ENCODE results near the gene TNXB.

DNA sequence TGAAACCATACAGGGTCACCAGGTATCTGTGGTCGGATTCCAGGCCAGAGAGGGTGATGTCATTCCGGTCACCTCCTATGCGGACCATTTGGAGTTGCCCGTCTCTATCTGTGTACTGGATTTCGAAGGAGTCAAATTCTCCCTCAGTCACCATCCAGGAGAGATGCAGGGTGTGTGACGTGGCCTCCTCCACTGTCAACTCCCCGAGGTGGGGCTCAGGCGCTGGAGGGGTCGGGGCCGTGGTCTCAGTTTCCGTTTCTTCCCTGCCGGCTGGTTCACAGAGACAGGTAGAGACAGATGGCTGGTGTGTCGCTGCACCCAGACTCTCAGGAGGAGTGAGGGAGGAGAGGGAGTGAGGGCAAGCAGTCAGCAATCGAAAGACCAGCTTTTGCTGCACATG, 40.3 kb downstream of the TNXB start:
- TF ChIP-seq, protein P1, sequence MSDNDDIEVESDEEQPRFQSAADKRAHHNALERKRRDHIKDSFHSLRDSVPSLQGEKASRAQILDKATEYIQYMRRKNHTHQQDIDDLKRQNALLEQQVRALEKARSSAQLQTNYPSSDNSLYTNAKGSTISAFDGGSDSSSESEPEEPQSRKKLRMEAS (IDR thresholded peaks at IDR 0.05; ENCODE audit: insufficient read depth, insufficient read length): no peak
- TF ChIP-seq POLR2AphosphoS5 (IDR thresholded peaks at IDR 0.05; ENCODE audit: insufficient read depth, low read depth, low read length): no peak
- TF ChIP-seq, protein P2, sequence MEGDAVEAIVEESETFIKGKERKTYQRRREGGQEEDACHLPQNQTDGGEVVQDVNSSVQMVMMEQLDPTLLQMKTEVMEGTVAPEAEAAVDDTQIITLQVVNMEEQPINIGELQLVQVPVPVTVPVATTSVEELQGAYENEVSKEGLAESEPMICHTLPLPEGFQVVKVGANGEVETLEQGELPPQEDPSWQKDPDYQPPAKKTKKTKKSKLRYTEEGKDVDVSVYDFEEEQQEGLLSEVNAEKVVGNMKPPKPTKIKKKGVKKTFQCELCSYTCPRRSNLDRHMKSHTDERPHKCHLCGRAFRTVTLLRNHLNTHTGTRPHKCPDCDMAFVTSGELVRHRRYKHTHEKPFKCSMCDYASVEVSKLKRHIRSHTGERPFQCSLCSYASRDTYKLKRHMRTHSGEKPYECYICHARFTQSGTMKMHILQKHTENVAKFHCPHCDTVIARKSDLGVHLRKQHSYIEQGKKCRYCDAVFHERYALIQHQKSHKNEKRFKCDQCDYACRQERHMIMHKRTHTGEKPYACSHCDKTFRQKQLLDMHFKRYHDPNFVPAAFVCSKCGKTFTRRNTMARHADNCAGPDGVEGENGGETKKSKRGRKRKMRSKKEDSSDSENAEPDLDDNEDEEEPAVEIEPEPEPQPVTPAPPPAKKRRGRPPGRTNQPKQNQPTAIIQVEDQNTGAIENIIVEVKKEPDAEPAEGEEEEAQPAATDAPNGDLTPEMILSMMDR (IDR thresholded peaks at IDR 0.05; ENCODE audit: extremely low read depth in 1 of 2, insufficient read depth in 1 of 2, low read depth in 1 of 2, low read length in 2 of 2): no peak
- no peak for TF ChIP-seq EZH2 (IDR thresholded peaks at IDR 0.05; ENCODE audit: borderline replicate concordance, low read depth, low read length, severe bottlenecking)
- no peak for TF ChIP-seq FOS (IDR thresholded peaks at IDR 0.05; ENCODE audit: borderline replicate concordance, insufficient read depth, low read length)
- no peak for TF ChIP-seq POLR2A (IDR thresholded peaks at IDR 0.05; ENCODE audit: low read depth, low read length)
- no peak for TF ChIP-seq MYC (IDR thresholded peaks at IDR 0.05; ENCODE audit: low read depth, low read length)

Data from endothelial cell of umbilical vein (primary cell).